Measurements from ENCODE around the gene KIF6. TPM values are rescaled to one million over a fixed set of nuclear protein-coding genes. Genes with fewer than 3 reads are reported as not detected.

The KIF6 gene
- total and polyA plus RNA-seq, 2 of the 8 experiments (the other 6 are each of a cell fraction or from before 2014, with no cell fraction given), result 0.53 to 0.65 TPM

- H3K4ac ChIP-seq (replicated peaks; ENCODE audit: insufficient read length, low read depth, low read length), result no peak overlapping the region
- no peaks in the 10 kb centered on the region for H3K23me2 ChIP-seq (ENCODE audit: low read depth, low read length)
- FAIRE-seq (no peak), DNase-seq (ENCODE audit: low read depth in 1 of 2, low spot score in 2 of 2) (no peak)
- H2AFZ ChIP-seq (ENCODE audit: low read length), result no peak overlapping the region
- no peak overlapping the region for H3K4me3 ChIP-seq (ENCODE audit: extremely low read depth in 1 of 4, insufficient read depth in 2 of 4, low read depth in 3 of 4, low read length in 4 of 4)
- no peaks in the 10 kb centered on the region for H3K27me3 ChIP-seq (replicated peaks in 1 of 4; ENCODE audit: control insufficient read depth in 3 of 4, extremely low read depth in 1 of 4, insufficient read depth in 3 of 4, low read length in 3 of 4)
- H3K4me1 ChIP-seq (replicated peaks in 1 of 4; ENCODE audit: control insufficient read depth in 3 of 4, insufficient read depth in 4 of 4, low read length in 3 of 4), result no peaks in the 10 kb centered on the region; a peak in 1 of 7 replicates
- no peak overlapping the region for H2BK5ac ChIP-seq (ENCODE audit: low read depth, low read length)
- H3K9me3 ChIP-seq (ENCODE audit: insufficient read depth in 2 of 2, low read depth in 1 of 2, low read length in 1 of 2), result no peaks in the 10 kb centered on the region
- H3K23ac ChIP-seq (ENCODE audit: insufficient read length), result no peak overlapping the region
- H3K56ac ChIP-seq (replicated peaks; ENCODE audit: insufficient read length, low read depth, low read length), result no peak overlapping the region
- no peak overlapping the region for H3K18ac ChIP-seq (ENCODE audit: extremely low read depth, low read length)
- H4K5ac ChIP-seq (ENCODE audit: insufficient read length, low read depth, low read length), result no peak overlapping the region
- H2AK5ac ChIP-seq (ENCODE audit: low read depth, low read length), result no peak overlapping the region
- H2BK20ac ChIP-seq (ENCODE audit: low read length), result no peak overlapping the region
- ChIA-PET CTCF (ENCODE audit: partially characterized antibody) (no interaction called here), POLR2A (ENCODE audit: partially characterized antibody) (no interaction called here)
- H4K91ac ChIP-seq (replicated peaks; ENCODE audit: insufficient read length, low read length), result no peak overlapping the region
- no peak overlapping the region for H2BK12ac ChIP-seq (ENCODE audit: low read depth, low read length)
- H4K20me1 ChIP-seq (replicated peaks in 1 of 2; ENCODE audit: control insufficient read depth in 1 of 2, insufficient read depth in 2 of 2, low read length in 2 of 2), result no peaks in the 10 kb centered on the region
- H3K14ac ChIP-seq (ENCODE audit: insufficient read length), result no peak overlapping the region
- H3K9ac ChIP-seq (replicated peaks in 1 of 4; ENCODE audit: extremely low read depth in 1 of 4, low read depth in 3 of 4, low read length in 3 of 4), result no peak overlapping the region
- H3K27ac ChIP-seq (ENCODE audit: low read depth, low read length), result no peak overlapping the region
- no peaks in the 10 kb centered on the region for H3K36me3 ChIP-seq (ENCODE audit: control insufficient read depth in 2 of 4, insufficient read depth in 4 of 4, low read length in 3 of 4)
- H3K79me1 ChIP-seq (ENCODE audit: low read depth, low read length), result no peaks in the 10 kb centered on the region
- H3K4me2 ChIP-seq (ENCODE audit: insufficient read depth in 1 of 2, low read depth in 2 of 2, low read length in 2 of 2), result no peak overlapping the region
- no peak overlapping the region for H2BK120ac ChIP-seq (replicated peaks; ENCODE audit: low read depth, low read length)
- WGBS, 2 experiments (ENCODE audit: extremely low coverage in 1 of 2, insufficient coverage in 1 of 2, insufficient read length in 1 of 2, insufficient replicate concordance in 2 of 2, low coverage in 1 of 2, low lambda C conversion rate in 2 of 2, missing lambda C conversion rate in 1 of 2), result 85% methylated on average over 2 of the region's 2 CpGs; no CpG with 5 or more reads in 1 of the 2 experiments
- no peaks in the 10 kb centered on the region for H3K79me2 ChIP-seq (ENCODE audit: control insufficient read depth in 1 of 2, insufficient read depth in 2 of 2, low read length in 2 of 2)
- H4K8ac ChIP-seq (ENCODE audit: extremely low read depth, insufficient read depth, low read length), result no peak overlapping the region
- no peak overlapping the region for H2BK15ac ChIP-seq (ENCODE audit: low read length)
- TF ChIP-seq, protein P1, sequence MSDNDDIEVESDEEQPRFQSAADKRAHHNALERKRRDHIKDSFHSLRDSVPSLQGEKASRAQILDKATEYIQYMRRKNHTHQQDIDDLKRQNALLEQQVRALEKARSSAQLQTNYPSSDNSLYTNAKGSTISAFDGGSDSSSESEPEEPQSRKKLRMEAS (IDR thresholded peaks at IDR 0.05), result no peak
- no peak for TF ChIP-seq CBX8 (IDR thresholded peaks at IDR 0.05; ENCODE audit: borderline replicate concordance, low read depth, low read length)
- TF ChIP-seq CTCF (IDR thresholded peaks at IDR 0.05; ENCODE audit: control extremely low read depth in 1 of 3, insufficient read depth in 1 of 3, low read depth in 1 of 3, low read length in 3 of 3), result no peak
Observed at GRCh38 chr6:39678914-39679313, 46.3 kb downstream of the KIF6 start.

Measured in H1 (cell line).